ENCODE data around the gene METTL8. TPM values are rescaled to one million over a fixed set of nuclear protein-coding genes. Genes with fewer than 3 reads are reported as not detected.
"Not testable (repeated sequence)": the region's sequence is repeated elsewhere in the genome, so short reads cannot be mapped to it uniquely, and the experiment has no call there.

Gene METTL8
- total and polyA plus RNA-seq, 2 experiments from 2014 or later, result 16.8 to 30.5 TPM

GRCh38 chr2:171360905-171361304 is 72.9 kb downstream of the METTL8 start:
- Histone ChIP-seq H3K36me3 (replicated peaks; ENCODE audit: insufficient read depth, low read depth) (no peaks in the 10 kb centered on the region), H3K4me3 (no peak overlapping the region), H3K9me2 (replicated peaks; ENCODE audit: insufficient read depth) (no peaks in the 10 kb centered on the region), H4K20me1 (ENCODE audit: insufficient read depth, poor library complexity, severe bottlenecking) (no peaks in the 10 kb centered on the region), H3K4me2 (no peak overlapping the region), H3K27ac (no peak overlapping the region), H3K4me1 (ENCODE audit: insufficient read depth) (no peaks in the 10 kb centered on the region), H3K79me2 (no peaks in the 10 kb centered on the region), H3K27me3 (no peaks in the 10 kb centered on the region), H3K9me3 (ENCODE audit: low read depth) (no peaks in the 10 kb centered on the region), H2AFZ (no peak overlapping the region)
- TF ChIP-seq CTCF (IDR thresholded peaks at IDR 0.05; ENCODE audit: poor library complexity), result no peak
- no peak for DNase-seq (ENCODE audit: low spot score)
- WGBS (ENCODE audit: low lambda C conversion rate, missing lambda C conversion rate), result 99% methylated on average over 2 of the region's 2 CpGs

GRCh38 chr2:171353746-171354145 is 80.0 kb downstream of the METTL8 start:
- H3K27me3 ChIP-seq; H3K4me3 ChIP-seq; H4K20me1 ChIP-seq (ENCODE audit: insufficient read depth, poor library complexity, severe bottlenecking); H3K4me2 ChIP-seq; H3K79me2 ChIP-seq; H3K9me3 ChIP-seq (ENCODE audit: low read depth); H3K9me2 ChIP-seq (replicated peaks; ENCODE audit: insufficient read depth); H3K27ac ChIP-seq; H3K4me1 ChIP-seq (ENCODE audit: insufficient read depth); DNase-seq (ENCODE audit: low spot score); H3K36me3 ChIP-seq (replicated peaks; ENCODE audit: insufficient read depth, low read depth); H2AFZ ChIP-seq: not testable (repeated sequence)
- 100% methylated on average over 3 of the region's 3 CpGs for WGBS (ENCODE audit: low lambda C conversion rate, missing lambda C conversion rate)

GRCh38 chr2:171348056-171348455 is 85.7 kb downstream of the METTL8 start:
- H3K4me2 ChIP-seq, result no peak overlapping the region
- no peaks in the 10 kb centered on the region for H3K9me2 ChIP-seq (replicated peaks; ENCODE audit: insufficient read depth)
- WGBS (ENCODE audit: low lambda C conversion rate, missing lambda C conversion rate), result 90% methylated on average over 1 of the region's 1 CpG
- TF ChIP-seq EZH2phosphoT487 (IDR thresholded peaks at IDR 0.05; ENCODE audit: low read depth, severe bottlenecking, unreplicated experiment) (no peak), CTCF (IDR thresholded peaks at IDR 0.05; ENCODE audit: poor library complexity) (no peak), EZH2 (IDR thresholded peaks at IDR 0.05; ENCODE audit: borderline replicate concordance) (no peak)
- no peaks in the 10 kb centered on the region for H3K9me3 ChIP-seq (ENCODE audit: low read depth)
- no peak overlapping the region for H3K4me3 ChIP-seq
- no peaks in the 10 kb centered on the region for H4K20me1 ChIP-seq (ENCODE audit: insufficient read depth, poor library complexity, severe bottlenecking)
- H3K79me2 ChIP-seq, result no peaks in the 10 kb centered on the region
- H3K4me1 ChIP-seq (ENCODE audit: insufficient read depth), result no peaks in the 10 kb centered on the region
- H3K27ac ChIP-seq, result no peak overlapping the region
- H3K27me3 ChIP-seq, result no peaks in the 10 kb centered on the region
- no peak overlapping the region for H2AFZ ChIP-seq
- H3K36me3 ChIP-seq (replicated peaks; ENCODE audit: insufficient read depth, low read depth), result no peaks in the 10 kb centered on the region
- no peak for DNase-seq (ENCODE audit: low spot score)

- Histone ChIP-seq H3K27me3 (no peaks in the 10 kb centered on the region), H3K9me2 (replicated peaks; ENCODE audit: insufficient read depth) (no peaks in the 10 kb centered on the region), H3K36me3 (replicated peaks; ENCODE audit: insufficient read depth, low read depth) (no peaks in the 10 kb centered on the region), H3K4me2 (no peak overlapping the region), H4K20me1 (ENCODE audit: insufficient read depth, poor library complexity, severe bottlenecking) (no peaks in the 10 kb centered on the region), H3K4me1 (ENCODE audit: insufficient read depth) (no peaks in the 10 kb centered on the region), H3K79me2 (no peaks in the 10 kb centered on the region), H3K27ac (peak overlapping the region; percentile 31), H3K9me3 (ENCODE audit: low read depth) (no peaks in the 10 kb centered on the region), H3K4me3 (no peak overlapping the region), H2AFZ (no peak overlapping the region)
- no peak for TF ChIP-seq EZH2 (IDR thresholded peaks at IDR 0.05; ENCODE audit: borderline replicate concordance)
- 48% methylated on average over 3 of the region's 3 CpGs for WGBS (ENCODE audit: low lambda C conversion rate, missing lambda C conversion rate)
- DNase-seq (ENCODE audit: low spot score), result peak; percentile 9
These were observed 86.2 kb downstream of the METTL8 start for GRCh38 chr2:171347591-171348032.
